T-helper 9 cell (primary cell): ENCODE data around the gene RHBDD3.

Experiments used
- DNase-seq: peaks from one replicate; pipeline ENCODE4 v3.0.0-alpha.2; 2020

The RHBDD3 gene

GRCh38 chr22:29306175-29306834 lies 38.5 kb upstream of the RHBDD3 start, which contains the start of gene GAS2L1:
Gene GAS2L1, plus strand, starts transcription at chr22:29306650. Its CDS starts 1,456 bp downstream, at chr22:29308106.
- peak; percentile 23 for DNase-seq

GRCh38 chr22:29305836-29306174 lies 38.0 kb upstream of the RHBDD3 start:
- no peak for DNase-seq

GRCh38 chr22:29302681-29303465 lies 35.1 kb upstream of the RHBDD3 start:
- no peak for DNase-seq

GRCh38 chr22:29302402-29302680 lies 34.6 kb upstream of the RHBDD3 start:
- no peak for DNase-seq

GRCh38 chr22:29301716-29302401 lies 34.1 kb upstream of the RHBDD3 start:
- no peak for DNase-seq

- no peak for DNase-seq
These were observed 33.2 kb upstream of the RHBDD3 start for GRCh38 chr22:29300807-29301601.

GRCh38 chr22:29300467-29300806 lies 32.7 kb upstream of the RHBDD3 start:
- DNase-seq, result no peak

- no peak for DNase-seq
These were observed 31.5 kb upstream of the RHBDD3 start for GRCh38 chr22:29299136-29299900.

- DNase-seq, result no peak
These were observed 30.9 kb upstream of the RHBDD3 start for GRCh38 chr22:29298641-29299040.

- DNase-seq, result no peak
These were observed 24.6 kb upstream of the RHBDD3 start for GRCh38 chr22:29292379-29292778.

GRCh38 chr22:29291215-29291614 lies 23.4 kb upstream of the RHBDD3 start:
- no peak for DNase-seq

- no peak for DNase-seq
These were observed 22.3 kb upstream of the RHBDD3 start for GRCh38 chr22:29290061-29290460.

GRCh38 chr22:29288837-29289236 lies 21.1 kb upstream of the RHBDD3 start:
- no peak for DNase-seq

GRCh38 chr22:29284196-29284595 lies 16.4 kb upstream of the RHBDD3 start:
- DNase-seq, result no peak

- no peak for DNase-seq
These were observed 10.1 kb upstream of the RHBDD3 start for GRCh38 chr22:29277927-29278326.

- DNase-seq, result no peak
These were observed 8.2 kb upstream of the RHBDD3 start for GRCh38 chr22:29275819-29276565.

GRCh38 chr22:29275167-29275566 lies 7.4 kb upstream of the RHBDD3 start:
- DNase-seq, result no peak

GRCh38 chr22:29272624-29273023 lies 4.8 kb upstream of the RHBDD3 start:
- no peak for DNase-seq

GRCh38 chr22:29270475-29271271 lies 2.9 kb upstream of the RHBDD3 start:
- no peak for DNase-seq

GRCh38 chr22:29269731-29270474 lies 2.1 kb upstream of the RHBDD3 start:
- no peak for DNase-seq
